Measurements from ENCODE around the gene CDKN2B-AS1. TPM values are rescaled to one million over a fixed set of nuclear protein-coding genes. Genes with fewer than 3 reads are reported as not detected.

CDKN2B-AS1 gene
- polyA plus RNA-seq, 1 donor from 2014 or later: not detected

DNA sequence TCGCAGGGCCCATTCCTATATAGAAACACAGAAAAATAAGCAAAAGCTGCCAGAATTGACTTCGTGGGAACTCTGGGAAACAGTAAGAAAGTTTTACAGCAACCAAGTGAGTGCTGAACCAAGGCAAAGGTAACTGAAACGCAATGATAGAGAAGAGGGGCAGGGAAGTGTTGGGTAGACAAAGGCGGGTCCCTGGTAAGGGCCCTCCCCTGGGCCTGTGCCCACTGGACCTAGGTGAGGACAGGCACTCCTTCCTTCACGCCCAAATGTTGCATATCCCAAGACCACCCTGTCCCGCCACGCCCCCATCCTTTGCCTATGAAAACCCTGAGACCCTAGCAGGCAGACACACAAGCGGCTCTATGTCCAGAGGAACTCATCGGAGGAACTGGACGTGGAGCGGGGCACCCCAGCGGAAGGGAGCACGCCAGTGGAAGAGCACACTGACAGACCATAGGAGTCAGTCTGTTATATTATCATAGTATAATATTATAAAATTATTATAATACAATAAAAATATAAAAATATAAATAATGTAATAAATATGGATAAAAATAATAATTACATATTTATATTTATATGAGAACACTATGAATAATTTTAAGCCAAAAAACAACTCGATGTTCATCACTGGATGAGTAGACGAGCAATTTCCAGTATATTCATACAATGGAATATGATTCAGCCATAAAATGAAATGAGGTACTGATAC lies 28.3 kb upstream of the CDKN2B-AS1 start:
- no peak for TF ChIP-seq EZH2 (IDR thresholded peaks at IDR 0.05; ENCODE audit: borderline replicate concordance, insufficient read depth, low read length, poor library complexity, severe bottlenecking)
- no peak for TF ChIP-seq EP300 (conservative IDR thresholded peaks at IDR 0.05; ENCODE audit: poor library complexity, severe bottlenecking)
- no peak for TF ChIP-seq MXI1 (conservative IDR thresholded peaks at IDR 0.05; ENCODE audit: poor library complexity, severe bottlenecking)
- no peak for TF ChIP-seq POLR2AphosphoS5 (IDR thresholded peaks at IDR 0.05)
- TF ChIP-seq, protein P1, sequence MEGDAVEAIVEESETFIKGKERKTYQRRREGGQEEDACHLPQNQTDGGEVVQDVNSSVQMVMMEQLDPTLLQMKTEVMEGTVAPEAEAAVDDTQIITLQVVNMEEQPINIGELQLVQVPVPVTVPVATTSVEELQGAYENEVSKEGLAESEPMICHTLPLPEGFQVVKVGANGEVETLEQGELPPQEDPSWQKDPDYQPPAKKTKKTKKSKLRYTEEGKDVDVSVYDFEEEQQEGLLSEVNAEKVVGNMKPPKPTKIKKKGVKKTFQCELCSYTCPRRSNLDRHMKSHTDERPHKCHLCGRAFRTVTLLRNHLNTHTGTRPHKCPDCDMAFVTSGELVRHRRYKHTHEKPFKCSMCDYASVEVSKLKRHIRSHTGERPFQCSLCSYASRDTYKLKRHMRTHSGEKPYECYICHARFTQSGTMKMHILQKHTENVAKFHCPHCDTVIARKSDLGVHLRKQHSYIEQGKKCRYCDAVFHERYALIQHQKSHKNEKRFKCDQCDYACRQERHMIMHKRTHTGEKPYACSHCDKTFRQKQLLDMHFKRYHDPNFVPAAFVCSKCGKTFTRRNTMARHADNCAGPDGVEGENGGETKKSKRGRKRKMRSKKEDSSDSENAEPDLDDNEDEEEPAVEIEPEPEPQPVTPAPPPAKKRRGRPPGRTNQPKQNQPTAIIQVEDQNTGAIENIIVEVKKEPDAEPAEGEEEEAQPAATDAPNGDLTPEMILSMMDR (IDR thresholded peaks at IDR 0.05; ENCODE audit: poor library complexity, severe bottlenecking): no peak
- TF ChIP-seq TAF1 (IDR thresholded peaks at IDR 0.05; ENCODE audit: low read depth): no peak
- TF ChIP-seq RAD21 (conservative IDR thresholded peaks at IDR 0.05): no peak
- TF ChIP-seq SMC3 (conservative IDR thresholded peaks at IDR 0.05; ENCODE audit: poor library complexity): no peak
- TF ChIP-seq, protein P2, sequence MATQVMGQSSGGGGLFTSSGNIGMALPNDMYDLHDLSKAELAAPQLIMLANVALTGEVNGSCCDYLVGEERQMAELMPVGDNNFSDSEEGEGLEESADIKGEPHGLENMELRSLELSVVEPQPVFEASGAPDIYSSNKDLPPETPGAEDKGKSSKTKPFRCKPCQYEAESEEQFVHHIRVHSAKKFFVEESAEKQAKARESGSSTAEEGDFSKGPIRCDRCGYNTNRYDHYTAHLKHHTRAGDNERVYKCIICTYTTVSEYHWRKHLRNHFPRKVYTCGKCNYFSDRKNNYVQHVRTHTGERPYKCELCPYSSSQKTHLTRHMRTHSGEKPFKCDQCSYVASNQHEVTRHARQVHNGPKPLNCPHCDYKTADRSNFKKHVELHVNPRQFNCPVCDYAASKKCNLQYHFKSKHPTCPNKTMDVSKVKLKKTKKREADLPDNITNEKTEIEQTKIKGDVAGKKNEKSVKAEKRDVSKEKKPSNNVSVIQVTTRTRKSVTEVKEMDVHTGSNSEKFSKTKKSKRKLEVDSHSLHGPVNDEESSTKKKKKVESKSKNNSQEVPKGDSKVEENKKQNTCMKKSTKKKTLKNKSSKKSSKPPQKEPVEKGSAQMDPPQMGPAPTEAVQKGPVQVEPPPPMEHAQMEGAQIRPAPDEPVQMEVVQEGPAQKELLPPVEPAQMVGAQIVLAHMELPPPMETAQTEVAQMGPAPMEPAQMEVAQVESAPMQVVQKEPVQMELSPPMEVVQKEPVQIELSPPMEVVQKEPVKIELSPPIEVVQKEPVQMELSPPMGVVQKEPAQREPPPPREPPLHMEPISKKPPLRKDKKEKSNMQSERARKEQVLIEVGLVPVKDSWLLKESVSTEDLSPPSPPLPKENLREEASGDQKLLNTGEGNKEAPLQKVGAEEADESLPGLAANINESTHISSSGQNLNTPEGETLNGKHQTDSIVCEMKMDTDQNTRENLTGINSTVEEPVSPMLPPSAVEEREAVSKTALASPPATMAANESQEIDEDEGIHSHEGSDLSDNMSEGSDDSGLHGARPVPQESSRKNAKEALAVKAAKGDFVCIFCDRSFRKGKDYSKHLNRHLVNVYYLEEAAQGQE (IDR thresholded peaks at IDR 0.05; ENCODE audit: borderline replicate concordance): no peak
- Histone ChIP-seq H3F3A (ENCODE audit: insufficient read depth, low read length, poor library complexity, severe bottlenecking) (no peaks in the 10 kb centered on the region), H3K9ac (ENCODE audit: low read length) (no peak overlapping the region), H3K9me3 (ENCODE audit: low read length) (peaks cover 14% of the 10 kb centered on the region), H3K27me3 (ENCODE audit: insufficient read depth, low read depth, low read length) (peaks cover 87% of the 10 kb centered on the region), H3K79me2 (replicated peaks; ENCODE audit: insufficient read depth, low read length) (no peaks in the 10 kb centered on the region), H3K4me2 (ENCODE audit: low read length) (no peak overlapping the region), H3K27ac (ENCODE audit: low read length) (no peak overlapping the region), H4K20me1 (ENCODE audit: insufficient read depth) (no peaks in the 10 kb centered on the region), H2AFZ (ENCODE audit: low read depth, low read length) (no peak overlapping the region), H3K4me3 (ENCODE audit: low read length) (no peak overlapping the region), H3K9me2 (ENCODE audit: insufficient read depth, low read length) (no peaks in the 10 kb centered on the region), H3K36me3 (ENCODE audit: insufficient read depth, low read length) (no peaks in the 10 kb centered on the region)

DNA sequence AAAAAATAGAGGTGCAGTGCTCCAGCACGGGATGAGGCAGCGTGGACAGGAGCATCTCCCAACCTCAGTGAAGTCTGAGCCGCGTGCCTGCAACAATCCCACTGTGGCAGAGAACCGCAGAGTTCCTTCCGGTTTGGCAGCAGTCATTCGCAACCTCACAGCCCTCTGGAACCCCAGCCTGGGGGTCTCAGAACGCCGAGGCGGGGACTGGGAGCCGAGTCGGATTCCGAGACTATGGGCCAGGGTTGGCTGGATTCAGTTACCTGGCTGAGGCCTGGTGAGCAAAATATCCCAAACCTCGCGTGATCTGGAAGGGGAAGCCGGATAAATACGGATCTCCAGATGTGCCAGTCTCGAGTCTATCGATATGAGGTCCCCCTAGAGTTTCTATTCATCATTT lies 27.4 kb upstream of the CDKN2B-AS1 start:
- Histone ChIP-seq H3K9me3 (ENCODE audit: low read length) (peaks cover 14% of the 10 kb centered on the region), H3K36me3 (ENCODE audit: insufficient read depth, low read length) (no peaks in the 10 kb centered on the region), H3K79me2 (replicated peaks; ENCODE audit: insufficient read depth, low read length) (no peaks in the 10 kb centered on the region), H2AFZ (ENCODE audit: low read depth, low read length) (no peak overlapping the region), H3K4me3 (ENCODE audit: low read length) (no peak overlapping the region), H3K27me3 (ENCODE audit: insufficient read depth, low read depth, low read length) (peaks cover 96% of the 10 kb centered on the region), H3F3A (ENCODE audit: insufficient read depth, low read length, poor library complexity, severe bottlenecking) (no peaks in the 10 kb centered on the region), H3K27ac (ENCODE audit: low read length) (no peak overlapping the region), H3K9ac (ENCODE audit: low read length) (no peak overlapping the region), H3K4me2 (ENCODE audit: low read length) (no peak overlapping the region), H4K20me1 (ENCODE audit: insufficient read depth) (no peaks in the 10 kb centered on the region), H3K9me2 (ENCODE audit: insufficient read depth, low read length) (no peaks in the 10 kb centered on the region)
- TF ChIP-seq POLR2AphosphoS5 (IDR thresholded peaks at IDR 0.05): no peak
- TF ChIP-seq MXI1 (conservative IDR thresholded peaks at IDR 0.05; ENCODE audit: poor library complexity, severe bottlenecking): no peak
- no peak for TF ChIP-seq EP300 (conservative IDR thresholded peaks at IDR 0.05; ENCODE audit: poor library complexity, severe bottlenecking)
- TF ChIP-seq, protein P2 (IDR thresholded peaks at IDR 0.05; ENCODE audit: borderline replicate concordance): no peak
- no peak for TF ChIP-seq TAF1 (IDR thresholded peaks at IDR 0.05; ENCODE audit: low read depth)
- no peak for TF ChIP-seq RAD21 (conservative IDR thresholded peaks at IDR 0.05)
- no peak for TF ChIP-seq EZH2 (IDR thresholded peaks at IDR 0.05; ENCODE audit: borderline replicate concordance, insufficient read depth, low read length, poor library complexity, severe bottlenecking)
- no peak for TF ChIP-seq SMC3 (conservative IDR thresholded peaks at IDR 0.05; ENCODE audit: poor library complexity)
- TF ChIP-seq, protein P1 (IDR thresholded peaks at IDR 0.05; ENCODE audit: poor library complexity, severe bottlenecking): no peak

Measured in neural cell (in vitro differentiated cells).